ENCODE measurements around the gene MRPS18C. TPM values are rescaled to one million over a fixed set of nuclear protein-coding genes. Genes with fewer than 3 reads are reported as not detected.
A peak's percentile ranks its signal among the peaks of the same experiment; 100 is the strongest.
"Not testable (repeated sequence)": the region's sequence is repeated elsewhere in the genome, so short reads cannot be mapped to it uniquely, and the experiment has no call there.

MRPS18C gene
- polyA plus RNA-seq, 3 donors from 2014 or later, result 44.8 to 77.0 (median 45.5) TPM

- H3K36me3 Mint-ChIP-seq, result peaks cover 8 to 32% (median 8%) of the 10 kb centered on the region in 3 donors
- no peak for DNase-seq
- peak overlapping the region in 2 of 5 donors; percentile 53 to 56 for H3K4me3 Mint-ChIP-seq
- H3K4me1 Mint-ChIP-seq, result peaks cover 15 to 33% of the 10 kb centered on the region in 2 donors
- H3K27me3 Mint-ChIP-seq (ENCODE audit: low read depth in 3 of 3), result peaks cover 0 to 1% (median 0%) of the 10 kb centered on the region in 3 donors
- H3K9me3 Mint-ChIP-seq, result no peaks in the 10 kb centered on the region
- no peak overlapping the region for H3K27ac Mint-ChIP-seq
Observed at GRCh38 chr4:83473423-83473822, 17.6 kb downstream of the MRPS18C start.

GRCh38 chr4:83473966-83474365 lies 18.1 kb downstream of the MRPS18C start:
- no peaks in the 10 kb centered on the region for H3K9me3 Mint-ChIP-seq
- peak overlapping the region in 2 of 5 donors; percentile 37 to 54 for H3K4me3 Mint-ChIP-seq
- no peak for DNase-seq
- peaks cover 15 to 33% of the 10 kb centered on the region in 2 donors for H3K4me1 Mint-ChIP-seq
- H3K27me3 Mint-ChIP-seq (ENCODE audit: low read depth in 3 of 3), result peaks cover 0 to 1% (median 0%) of the 10 kb centered on the region in 3 donors
- peaks cover 12 to 30% (median 12%) of the 10 kb centered on the region in 3 donors for H3K36me3 Mint-ChIP-seq
- no peak overlapping the region for H3K27ac Mint-ChIP-seq

GRCh38 chr4:83484500-83485461 lies 28.9 kb downstream of the MRPS18C start, which contains the start of gene ABRAXAS1:
Gene ABRAXAS1 (minus strand): TSS chr4:83485100. CDS start chr4:83485072, 28 bp downstream.
- peak within 1 kb of the TSS; percentile 98 to 100 (median 99) for H3K4me3 Mint-ChIP-seq
- DNase-seq, result peak; percentile 93 to 95 (median 95)
- peak within 1 kb of the TSS; percentile 84 to 98 (median 96) for H3K27ac Mint-ChIP-seq
- peaks cover 1 to 7% (median 3%) of the 10 kb centered on the region in 3 donors for H3K27me3 Mint-ChIP-seq (ENCODE audit: low read depth in 3 of 3)
- peaks cover 17 to 19% of the 10 kb centered on the region in 2 donors for H3K4me1 Mint-ChIP-seq
- peaks cover 0 to 3% (median 0%) of the 10 kb centered on the region in 3 donors for H3K36me3 Mint-ChIP-seq
- no peaks in the 10 kb centered on the region for H3K9me3 Mint-ChIP-seq

- H3K4me3 Mint-ChIP-seq, result peak overlapping the region in 3 of 5 donors; percentile 8 to 49 (median 44)
- peak overlapping the region in 5 of 6 donors; percentile 59 to 82 (median 70) for H3K27ac Mint-ChIP-seq
- DNase-seq, result no peak
- H3K4me1 Mint-ChIP-seq, result peaks cover 17 to 19% of the 10 kb centered on the region in 2 donors
- no peaks in the 10 kb centered on the region for H3K36me3 Mint-ChIP-seq
- peaks cover 1 to 9% (median 3%) of the 10 kb centered on the region in 3 donors for H3K27me3 Mint-ChIP-seq (ENCODE audit: low read depth in 3 of 3)
- no peaks in the 10 kb centered on the region for H3K9me3 Mint-ChIP-seq
Observed at GRCh38 chr4:83486457-83487129, 30.7 kb downstream of the MRPS18C start.

GRCh38 chr4:83489711-83490326 lies 34.0 kb downstream of the MRPS18C start:
- peaks cover 9 to 10% of the 10 kb centered on the region in 2 donors for H3K4me1 Mint-ChIP-seq
- H3K36me3 Mint-ChIP-seq, result no peaks in the 10 kb centered on the region
- no peak for DNase-seq
- no peak overlapping the region for H3K27ac Mint-ChIP-seq
- H3K27me3 Mint-ChIP-seq (ENCODE audit: low read depth in 3 of 3), result peaks cover 0 to 3% (median 2%) of the 10 kb centered on the region in 3 donors
- no peak overlapping the region for H3K4me3 Mint-ChIP-seq
- no peaks in the 10 kb centered on the region for H3K9me3 Mint-ChIP-seq

- H3K27me3 Mint-ChIP-seq (ENCODE audit: low read depth in 3 of 3), result peaks cover 0 to 2% (median 1%) of the 10 kb centered on the region in 3 donors
- peaks cover 0 to 4% of the 10 kb centered on the region in 2 donors for H3K4me1 Mint-ChIP-seq
- no peaks in the 10 kb centered on the region for H3K36me3 Mint-ChIP-seq
- no peaks in the 10 kb centered on the region for H3K9me3 Mint-ChIP-seq
- no peak overlapping the region for H3K4me3 Mint-ChIP-seq
- H3K27ac Mint-ChIP-seq, result no peak overlapping the region
- peak in 2 of 3 donors; percentile 17 to 28 for DNase-seq
Observed at GRCh38 chr4:83490876-83491450, 35.1 kb downstream of the MRPS18C start.

GRCh38 chr4:83496085-83496917 lies 40.4 kb downstream of the MRPS18C start:
- H3K27me3 Mint-ChIP-seq (ENCODE audit: low read depth in 3 of 3); H3K27ac Mint-ChIP-seq; H3K4me3 Mint-ChIP-seq; DNase-seq; H3K36me3 Mint-ChIP-seq; H3K4me1 Mint-ChIP-seq; H3K9me3 Mint-ChIP-seq: not testable (repeated sequence)

- no peak for DNase-seq
- Mint-ChIP-seq H3K36me3 (no peaks in the 10 kb centered on the region), H3K4me3 (no peak overlapping the region), H3K9me3 (no peaks in the 10 kb centered on the region), H3K4me1 (no peaks in the 10 kb centered on the region), H3K27ac (no peak overlapping the region), H3K27me3 (ENCODE audit: low read depth in 3 of 3) (peaks cover 0 to 4% (median 2%) of the 10 kb centered on the region in 3 donors)
Observed at GRCh38 chr4:83498187-83498586, 42.3 kb downstream of the MRPS18C start.

GRCh38 chr4:83501671-83502070 lies 45.8 kb downstream of the MRPS18C start:
- not testable (repeated sequence) for H3K9me3 Mint-ChIP-seq; DNase-seq; H3K27ac Mint-ChIP-seq; H3K4me3 Mint-ChIP-seq; H3K36me3 Mint-ChIP-seq; H3K27me3 Mint-ChIP-seq (ENCODE audit: low read depth in 3 of 3)
- H3K4me1 Mint-ChIP-seq, result peaks cover 10 to 14% of the 10 kb centered on the region in 2 donors

- Mint-ChIP-seq H3K9me3 (no peaks in the 10 kb centered on the region), H3K36me3 (no peaks in the 10 kb centered on the region), H3K4me3 (no peak overlapping the region), H3K4me1 (peaks cover 10 to 14% of the 10 kb centered on the region in 2 donors), H3K27me3 (ENCODE audit: low read depth in 3 of 3) (peaks cover 0 to 4% (median 0%) of the 10 kb centered on the region in 3 donors), H3K27ac (peak overlapping the region in 5 of 6 donors; percentile 13 to 54 (median 41))
- DNase-seq, result peak in 1 of 3 donors; percentile 10
Observed at GRCh38 chr4:83503974-83504373, 48.1 kb downstream of the MRPS18C start.

- DNase-seq, result no peak
- Mint-ChIP-seq H3K27me3 (ENCODE audit: low read depth in 3 of 3) (peaks cover 0 to 4% (median 0%) of the 10 kb centered on the region in 3 donors), H3K4me1 (peaks cover 10 to 14% of the 10 kb centered on the region in 2 donors), H3K4me3 (no peak overlapping the region), H3K9me3 (no peaks in the 10 kb centered on the region), H3K27ac (peak overlapping the region in 3 of 6 donors; percentile 13 to 64 (median 41)), H3K36me3 (no peaks in the 10 kb centered on the region)
Observed at GRCh38 chr4:83504503-83504902, 48.6 kb downstream of the MRPS18C start.

GRCh38 chr4:83504996-83505395 lies 49.1 kb downstream of the MRPS18C start:
- no peaks in the 10 kb centered on the region for H3K36me3 Mint-ChIP-seq
- no peaks in the 10 kb centered on the region for H3K9me3 Mint-ChIP-seq
- no peak for DNase-seq
- H3K4me3 Mint-ChIP-seq, result no peak overlapping the region
- H3K27ac Mint-ChIP-seq, result peak overlapping the region in 1 of 6 donors; percentile 41
- peaks cover 0 to 4% (median 0%) of the 10 kb centered on the region in 3 donors for H3K27me3 Mint-ChIP-seq (ENCODE audit: low read depth in 3 of 3)
- peaks cover 10 to 14% of the 10 kb centered on the region in 2 donors for H3K4me1 Mint-ChIP-seq

All from immature natural killer cell (primary cell).